KMS-11 (cell line): Measurements from ENCODE around the gene FAM78A.
A peak's percentile ranks its signal among the peaks of the same experiment; 100 is the strongest.

Source experiments
- H2AFZ ChIP-seq: fragments of 200-600 bp; sonication (generic); 2 replicates; pipeline ENCODE4 v1.6.1; 2016; ENCODE audit warnings: antibody characterized with exemption, mixed run types, low read depth
- H3K27ac ChIP-seq: fragments of 200-600 bp; sonication (generic); 2 replicates; pipeline ENCODE4 v1.6.1; 2016; ENCODE audit warnings: mild to moderate bottlenecking, mixed run types
- H3K27me3 ChIP-seq: fragments of 200-600 bp; sonication (generic); 2 replicates; pipeline ENCODE4 v1.6.1; 2017; ENCODE audit warnings: mild to moderate bottlenecking, low read depth, mixed run types, moderate library complexity; ENCODE audit not compliant: insufficient read depth
- H3K36me3 ChIP-seq: fragments of 200-600 bp; sonication (generic); 2 replicates; pipeline ENCODE4 v1.6.1; 2017; ENCODE audit warnings: mild to moderate bottlenecking, mixed run types; ENCODE audit not compliant: insufficient read depth
- H3K4me1 ChIP-seq: fragments of 200-600 bp; sonication (generic); 2 replicates; pipeline ENCODE4 v1.6.1; 2016; ENCODE audit warnings: mild to moderate bottlenecking, low read depth, mixed run types; ENCODE audit not compliant: poor library complexity, severe bottlenecking
- H3K4me2 ChIP-seq: fragments of 200-600 bp; sonication (generic); 2 replicates; pipeline ENCODE4 v1.7.0; 2016; ENCODE audit warnings: mild to moderate bottlenecking, mixed run types
- H3K4me3 ChIP-seq: fragments of 200-600 bp; sonication (generic); IDR thresholded peaks from 2 replicates; pipeline ENCODE4 v1.6.1; 2017; ENCODE audit warnings: low read depth, low read length, mixed read lengths; ENCODE audit not compliant: insufficient read depth
- H3K79me2 ChIP-seq: fragments of 200-600 bp; sonication (generic); 2 replicates; pipeline ENCODE4 v1.6.1; 2016; ENCODE audit warnings: low read depth, mixed run types; ENCODE audit not compliant: insufficient read depth
- H3K9ac ChIP-seq: fragments of 200-600 bp; sonication (generic); 2 replicates; pipeline ENCODE4 v1.6.1; 2016; ENCODE audit warnings: mild to moderate bottlenecking, mixed run types
- H4K20me1 ChIP-seq: fragments of 200-600 bp; sonication (generic); 2 replicates; pipeline ENCODE4 v1.6.1; 2016; ENCODE audit warnings: mild to moderate bottlenecking, mixed run types; ENCODE audit not compliant: insufficient read depth
- TF ChIP-seq, protein P1 (sequence below): fragments of 200-600 bp; sonication (generic); conservative IDR thresholded peaks from 2 replicates; pipeline ENCODE4 v1.6.1; 2017; ENCODE audit warnings: low read depth, mild to moderate bottlenecking, antibody characterized with exemption, low read length, moderate library complexity, mixed read lengths

The FAM78A gene

DNA sequence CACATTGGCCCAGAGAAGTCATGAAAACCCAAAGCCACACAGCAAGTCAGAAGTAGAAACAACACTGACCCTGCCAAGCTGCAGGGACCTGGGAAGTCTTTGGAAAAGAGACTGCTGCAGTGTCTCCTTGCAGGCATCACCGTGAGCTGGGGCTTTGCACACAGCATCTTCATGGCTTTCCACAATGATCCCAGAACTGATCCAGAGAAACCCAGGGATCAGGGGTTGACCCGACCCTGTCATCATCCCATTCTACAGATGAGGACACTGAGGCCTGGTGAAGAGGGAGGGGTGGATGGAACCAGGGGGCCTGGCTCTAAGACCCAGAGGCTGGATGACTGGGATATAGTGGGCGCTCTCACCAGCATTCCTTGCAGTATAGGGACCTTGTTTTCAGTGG is 4.3 kb upstream of the FAM78A start:
- no peaks in the 10 kb centered on the region for H3K36me3 ChIP-seq
- H2AFZ ChIP-seq = no peak overlapping the region
- H3K4me2 ChIP-seq = no peak overlapping the region
- peaks cover 9% of the 10 kb centered on the region; the same call in 1 of the 2 replicates for H3K27me3 ChIP-seq
- TF ChIP-seq, protein P1, sequence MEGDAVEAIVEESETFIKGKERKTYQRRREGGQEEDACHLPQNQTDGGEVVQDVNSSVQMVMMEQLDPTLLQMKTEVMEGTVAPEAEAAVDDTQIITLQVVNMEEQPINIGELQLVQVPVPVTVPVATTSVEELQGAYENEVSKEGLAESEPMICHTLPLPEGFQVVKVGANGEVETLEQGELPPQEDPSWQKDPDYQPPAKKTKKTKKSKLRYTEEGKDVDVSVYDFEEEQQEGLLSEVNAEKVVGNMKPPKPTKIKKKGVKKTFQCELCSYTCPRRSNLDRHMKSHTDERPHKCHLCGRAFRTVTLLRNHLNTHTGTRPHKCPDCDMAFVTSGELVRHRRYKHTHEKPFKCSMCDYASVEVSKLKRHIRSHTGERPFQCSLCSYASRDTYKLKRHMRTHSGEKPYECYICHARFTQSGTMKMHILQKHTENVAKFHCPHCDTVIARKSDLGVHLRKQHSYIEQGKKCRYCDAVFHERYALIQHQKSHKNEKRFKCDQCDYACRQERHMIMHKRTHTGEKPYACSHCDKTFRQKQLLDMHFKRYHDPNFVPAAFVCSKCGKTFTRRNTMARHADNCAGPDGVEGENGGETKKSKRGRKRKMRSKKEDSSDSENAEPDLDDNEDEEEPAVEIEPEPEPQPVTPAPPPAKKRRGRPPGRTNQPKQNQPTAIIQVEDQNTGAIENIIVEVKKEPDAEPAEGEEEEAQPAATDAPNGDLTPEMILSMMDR = no peak
- no peak overlapping the region for H3K9ac ChIP-seq
- no peaks in the 10 kb centered on the region for H3K79me2 ChIP-seq
- no peak overlapping the region for H3K4me3 ChIP-seq
- no peak overlapping the region for H3K27ac ChIP-seq
- H3K4me1 ChIP-seq = no peaks in the 10 kb centered on the region
- H4K20me1 ChIP-seq = no peaks in the 10 kb centered on the region

DNA sequence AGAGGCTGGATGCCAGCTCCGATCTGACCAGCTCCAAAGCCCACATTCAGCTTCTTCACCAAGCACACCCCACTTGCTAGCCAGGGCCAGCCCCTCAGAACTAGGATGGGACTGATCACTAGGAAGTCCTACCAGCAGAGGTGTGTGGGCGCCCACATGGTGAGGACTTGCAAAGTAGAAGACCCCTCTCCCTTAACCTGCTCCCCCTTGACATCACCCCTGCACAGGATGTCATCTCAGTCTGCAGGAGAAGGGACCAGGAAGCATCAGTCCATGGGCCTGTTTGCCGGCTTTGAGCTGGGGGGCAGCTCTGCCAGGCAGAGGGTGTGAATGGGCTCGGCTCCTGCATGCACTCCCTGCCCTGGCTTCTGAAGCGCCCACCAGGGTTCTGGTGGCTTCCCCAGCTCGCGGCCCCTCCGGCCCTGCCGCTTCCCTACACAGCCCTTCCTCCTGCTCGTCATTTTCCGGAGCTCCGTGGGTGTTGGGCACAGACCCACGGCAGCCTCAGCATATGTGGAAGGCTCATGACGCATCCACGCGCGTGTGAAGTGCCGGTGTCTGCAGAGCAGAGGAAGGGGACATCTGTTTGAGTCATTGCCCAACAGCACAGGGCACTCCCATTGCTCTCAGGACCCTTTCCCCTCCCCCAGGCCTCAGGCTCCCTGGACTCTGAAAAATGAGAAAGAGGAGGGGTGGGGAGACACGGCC is 3.7 kb upstream of the FAM78A start:
- TF ChIP-seq, protein P1 = no peak

DNA sequence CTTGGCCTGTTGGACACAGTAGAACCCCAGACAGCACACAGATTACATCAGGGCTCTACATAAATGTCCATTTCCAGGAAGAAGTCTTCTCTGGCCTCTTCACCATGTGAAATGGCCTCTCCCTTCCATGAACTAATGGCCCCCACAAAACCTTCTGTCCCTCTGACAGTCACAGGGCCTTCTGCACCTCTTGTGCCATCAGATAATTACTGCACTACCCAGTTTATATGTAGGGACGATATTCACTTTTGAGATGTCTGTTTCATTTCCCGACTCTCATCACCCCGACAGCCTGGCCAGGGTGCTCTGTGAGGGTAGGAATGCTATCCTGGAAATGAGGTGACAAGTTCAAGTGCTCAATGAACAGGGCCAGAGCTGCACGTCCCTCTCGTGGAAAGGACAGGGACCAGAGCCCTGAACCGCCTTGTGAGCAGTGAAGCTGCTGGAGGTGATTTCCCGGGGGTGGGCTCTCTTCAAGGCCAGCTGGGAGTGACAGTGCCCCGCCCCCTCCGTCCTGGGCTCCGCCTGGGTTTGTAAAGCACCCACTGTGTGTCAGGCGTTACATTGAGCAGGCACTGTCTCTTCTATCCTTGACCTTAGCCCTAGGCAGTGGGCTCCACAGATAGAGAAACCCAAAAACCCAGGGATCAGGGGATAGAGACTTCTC is 3.0 kb upstream of the FAM78A start:
- Histone ChIP-seq H3K4me2 (no peak overlapping the region), H3K27ac (no peak overlapping the region), H2AFZ (no peak overlapping the region)

More for the DNA sequence above, 3.7 kb upstream of the FAM78A start:
- no peak overlapping the region for H3K4me3 ChIP-seq
- H3K27me3 ChIP-seq = peaks cover 9% of the 10 kb centered on the region; the same call in 1 of the 2 replicates
- H3K9ac ChIP-seq = no peak overlapping the region
- no peaks in the 10 kb centered on the region for H4K20me1 ChIP-seq
- no peaks in the 10 kb centered on the region for H3K4me1 ChIP-seq
- H3K27ac ChIP-seq = no peak overlapping the region
- H3K36me3 ChIP-seq = no peaks in the 10 kb centered on the region
- no peak overlapping the region for H2AFZ ChIP-seq
- no peaks in the 10 kb centered on the region for H3K79me2 ChIP-seq
- no peak overlapping the region for H3K4me2 ChIP-seq

DNA sequence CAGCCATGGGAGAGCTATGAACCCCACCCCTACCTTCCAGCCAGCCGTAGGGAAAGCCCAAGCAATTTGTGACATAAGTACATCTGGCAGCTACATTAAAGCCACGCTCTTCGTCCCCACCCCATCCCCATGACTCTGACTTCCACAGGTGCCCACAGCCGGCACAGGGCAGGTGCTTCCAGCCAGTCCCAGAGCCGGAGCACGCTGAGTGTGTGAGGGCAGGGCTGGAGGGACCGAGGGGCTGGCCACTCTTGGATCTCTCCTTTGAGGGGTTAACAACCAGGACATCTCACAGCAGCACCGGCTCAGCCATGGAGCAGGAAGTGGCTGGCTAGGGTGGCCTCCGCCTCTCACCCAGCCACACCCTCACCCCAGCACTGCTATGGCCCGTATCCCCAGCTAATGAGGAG is 2.4 kb upstream of the FAM78A start:
- no peaks in the 10 kb centered on the region for H4K20me1 ChIP-seq
- H3K36me3 ChIP-seq = no peaks in the 10 kb centered on the region
- no peaks in the 10 kb centered on the region for H3K79me2 ChIP-seq
- H3K4me2 ChIP-seq = no peak overlapping the region
- peak overlapping the region; percentile 64; the same call in 1 of the 2 replicates for H2AFZ ChIP-seq
- no peaks in the 10 kb centered on the region for H3K4me1 ChIP-seq
- TF ChIP-seq, protein P1 = no peak
- H3K27ac ChIP-seq = no peak overlapping the region
- H3K27me3 ChIP-seq = peaks cover 9% of the 10 kb centered on the region; the same call in 1 of the 2 replicates
- H3K9ac ChIP-seq = no peak overlapping the region
- no peak overlapping the region for H3K4me3 ChIP-seq

More for the DNA sequence above, 3.0 kb upstream of the FAM78A start:
- TF ChIP-seq, protein P1 = no peak
- Histone ChIP-seq H3K4me3 (no peak overlapping the region), H3K79me2 (no peaks in the 10 kb centered on the region), H4K20me1 (no peaks in the 10 kb centered on the region), H3K36me3 (no peaks in the 10 kb centered on the region), H3K4me1 (no peaks in the 10 kb centered on the region), H3K27me3 (peaks cover 9% of the 10 kb centered on the region; the same call in 1 of the 2 replicates), H3K9ac (no peak overlapping the region)
